GM12801 (cell line): ENCODE data around the gene DGCR2.

Experiments
- CTCF ChIP-seq: IDR thresholded peaks from one replicate; pipeline ENCODE4 v1.5.1; 2011; ENCODE audit warnings: control low read depth; ENCODE audit not compliant: insufficient read length; ENCODE audit errors: extremely low read depth

The DGCR2 gene

DNA sequence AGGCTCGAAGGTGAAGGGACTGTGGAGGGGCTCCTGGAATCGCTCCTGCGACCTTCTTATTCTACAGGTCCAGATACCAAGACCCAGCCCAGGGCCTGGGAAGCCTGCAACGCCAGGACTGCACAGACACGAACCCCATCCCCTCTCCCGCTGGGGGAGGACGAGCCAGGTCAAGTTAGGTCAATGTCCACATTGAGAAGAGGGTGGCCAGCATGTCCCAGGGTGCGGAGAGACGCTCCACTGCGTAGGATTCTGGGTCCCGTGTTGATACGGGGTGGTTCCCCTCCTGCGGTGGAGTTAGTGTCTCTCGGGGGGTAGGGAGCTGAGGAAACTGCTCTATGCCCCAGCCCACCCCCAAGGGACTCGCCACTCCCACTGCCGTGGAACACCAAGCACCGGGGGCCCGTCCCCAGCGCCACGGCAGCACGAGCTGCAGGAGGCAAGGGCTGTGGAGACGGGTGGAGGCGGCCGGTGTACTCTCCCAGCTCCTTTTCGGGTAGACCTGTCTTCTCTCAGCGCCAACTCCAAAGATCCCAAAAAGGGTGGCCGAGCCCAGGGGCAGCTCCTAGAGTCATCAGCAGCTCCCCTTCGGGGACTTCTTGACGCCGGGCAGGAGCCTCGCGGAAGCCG is 26.3 kb upstream of the DGCR2 start:
- TF ChIP-seq CTCF, result no peak

DNA sequence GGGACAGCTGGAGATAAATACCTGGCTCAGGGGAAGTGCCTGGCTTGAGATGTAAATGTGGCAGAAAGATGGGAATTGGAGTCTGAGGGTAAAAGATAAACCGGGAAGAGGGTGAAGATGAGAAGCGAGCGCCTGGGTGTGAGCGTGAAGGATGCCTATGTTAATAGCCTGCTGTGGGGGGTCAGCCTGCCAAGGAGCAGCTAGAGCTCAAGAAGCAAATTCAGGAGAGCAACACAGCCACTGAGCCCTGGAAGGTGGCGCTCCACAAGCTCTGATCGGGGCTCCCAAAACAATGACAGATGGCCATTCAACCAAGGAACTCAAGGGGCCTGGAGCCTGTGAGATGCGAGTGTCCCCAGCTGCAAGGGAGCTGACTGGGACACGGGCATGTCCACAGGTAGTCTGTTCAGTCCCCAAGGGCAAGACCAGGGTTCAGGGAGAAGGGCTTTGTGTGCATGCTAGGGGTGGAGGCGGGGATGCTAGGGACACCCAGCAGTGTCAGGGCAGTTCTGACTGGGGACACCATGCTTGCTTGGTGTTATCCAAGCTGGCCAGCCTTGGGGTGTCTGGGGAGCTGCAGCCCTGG is 25.1 kb upstream of the DGCR2 start:
- TF ChIP-seq CTCF, result no peak

DNA sequence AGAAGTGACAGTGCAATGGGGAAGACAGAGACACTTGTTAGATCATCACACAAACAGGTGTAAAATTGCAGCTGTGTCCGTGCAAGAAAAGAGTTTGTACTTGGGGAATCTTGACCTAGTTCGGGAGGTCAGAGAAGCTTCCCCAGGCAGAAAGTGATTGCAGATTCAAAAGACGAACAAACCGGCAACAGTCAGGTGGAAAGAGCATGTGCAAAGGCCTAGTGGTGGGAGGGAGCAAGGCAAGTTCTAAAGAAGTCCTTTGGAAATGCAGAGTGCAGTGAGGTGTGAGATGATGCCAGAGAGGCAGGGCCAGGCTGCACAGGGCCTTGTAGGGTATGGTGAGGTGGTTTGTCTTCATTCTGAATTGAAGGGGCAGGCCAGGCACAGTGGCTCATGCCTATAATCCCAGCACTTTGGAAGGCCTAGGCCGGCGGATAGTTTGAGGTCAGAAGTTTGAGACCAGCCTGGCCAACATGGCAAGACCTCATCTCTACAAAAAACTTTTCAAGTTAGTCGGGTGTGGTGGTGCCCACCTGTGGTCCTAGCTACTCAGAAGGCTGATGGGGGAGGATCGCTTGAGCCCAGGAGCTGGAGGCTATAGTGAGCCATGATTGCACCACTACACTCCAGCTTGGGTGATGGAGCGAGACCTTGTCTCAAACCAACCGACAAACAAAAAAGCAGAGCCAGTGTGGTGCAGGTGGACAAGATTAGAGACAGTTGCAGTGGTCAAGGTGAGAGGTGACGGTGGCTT is 24.2 kb upstream of the DGCR2 start:
- no peak for TF ChIP-seq CTCF

- no peak for TF ChIP-seq CTCF
Observed at GRCh38 chr22:19143967-19144400, 21.8 kb upstream of the DGCR2 start.

DNA sequence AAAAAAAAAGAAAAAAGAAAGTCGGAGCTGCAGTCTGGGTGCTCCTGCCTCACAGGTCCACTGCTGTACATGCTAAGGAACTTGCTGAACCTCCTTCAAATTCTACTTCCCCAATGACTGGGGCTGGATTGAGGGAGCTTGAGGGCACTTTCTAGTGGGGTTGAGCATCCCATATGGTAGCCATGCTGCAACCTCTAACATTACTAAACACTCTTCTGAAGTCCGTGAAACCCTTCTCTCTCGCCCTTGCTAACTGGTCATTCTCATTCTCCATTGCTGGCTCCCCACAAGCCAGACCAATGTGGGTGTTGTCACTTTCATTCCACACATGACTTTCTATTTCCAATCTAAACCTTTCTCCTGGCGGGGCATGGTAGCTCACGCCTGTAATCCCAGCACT is 21.0 kb upstream of the DGCR2 start:
- TF ChIP-seq CTCF, result no peak

DNA sequence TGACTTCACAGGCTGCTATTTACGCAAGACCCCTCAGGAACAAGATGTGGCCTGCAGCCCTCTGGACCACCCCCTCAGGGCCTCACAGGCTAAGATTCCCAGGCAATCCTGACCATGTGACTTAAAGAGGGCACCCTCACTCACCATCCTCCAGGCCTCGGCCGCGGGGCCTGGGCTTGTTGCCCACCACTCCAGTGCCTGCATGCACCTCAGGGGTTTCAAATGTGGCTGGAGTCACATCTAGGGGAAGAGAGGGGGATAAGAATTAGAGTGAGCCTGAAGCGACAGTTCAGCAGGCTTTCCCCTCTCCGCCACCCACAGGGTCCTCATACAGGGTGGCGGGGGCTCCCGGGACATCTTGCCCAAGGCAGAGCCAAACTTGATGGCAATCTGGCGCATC is 20.2 kb upstream of the DGCR2 start:
- no peak for TF ChIP-seq CTCF

DNA sequence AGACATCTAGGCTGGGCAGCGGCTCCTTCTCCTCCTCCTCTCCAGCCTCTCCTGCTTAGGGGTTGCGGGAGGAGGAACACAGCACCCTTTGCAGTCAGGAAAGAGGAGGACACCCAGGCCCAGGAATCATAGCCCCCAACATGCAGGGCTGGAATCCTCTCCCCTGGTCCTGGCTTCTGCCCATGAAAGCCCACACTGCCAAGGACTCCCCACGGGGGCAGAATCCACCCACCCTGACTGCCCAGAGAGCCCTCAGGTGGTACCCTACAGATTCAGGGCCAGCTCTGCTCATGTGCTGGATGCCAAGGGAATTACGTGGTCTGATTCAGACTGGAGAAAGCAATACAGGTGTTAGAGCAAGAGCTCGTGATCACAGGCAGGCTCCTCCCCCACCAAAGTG is 17.8 kb upstream of the DGCR2 start:
- no peak for TF ChIP-seq CTCF
